GM23248 (cell line): Measurements from ENCODE around the gene TMEM255B.

Experiments
- EZH2 ChIP-seq: fragments of 200-600 bp; sonication (generic); IDR thresholded peaks from 2 replicates; pipeline ENCODE4 v1.6.1; 2018; ENCODE audit warnings: antibody characterized with exemption, mild to moderate bottlenecking; ENCODE audit not compliant: insufficient read depth, poor library complexity, severe bottlenecking
- EZH2phosphoT487 ChIP-seq: fragments of 200-600 bp; sonication (generic); IDR thresholded peaks from 2 replicates; pipeline ENCODE4 v1.6.1; 2018; ENCODE audit warnings: antibody characterized with exemption, moderate library complexity, mild to moderate bottlenecking, low read depth; ENCODE audit not compliant: insufficient read depth

GRCh38 chr13:113735750-113736149, 23.3 kb upstream of the TMEM255B start:
- TF ChIP-seq EZH2 (no peak), EZH2phosphoT487 (no peak)
